WTC11 (cell line): ENCODE results near the gene LYRM1.

Experiments
- CBFB ChIP-seq: sonication (generic); formaldehyde crosslinking; IDR thresholded peaks from 2 replicates; pipeline ENCODE4 v1.8.1; 2022; ENCODE audit warnings: mild to moderate bottlenecking, low read depth, missing genetic modification reagents
- GABPB1 ChIP-seq: sonication (generic); formaldehyde crosslinking; IDR thresholded peaks from 2 replicates; pipeline ENCODE4 v1.8.1; 2023; ENCODE audit warnings: mild to moderate bottlenecking, missing genetic modification reagents
- IRF2 ChIP-seq: sonication (generic); formaldehyde crosslinking; IDR thresholded peaks from 2 replicates; pipeline ENCODE4 v1.8.0; 2022; ENCODE audit warnings: low read depth, missing genetic modification reagents, borderline replicate concordance
- NFYB ChIP-seq: sonication (generic); formaldehyde crosslinking; conservative IDR thresholded peaks from 2 replicates; pipeline ENCODE4 v1.8.0; 2022; ENCODE audit warnings: low read depth, missing genetic modification reagents
- NR3C1 ChIP-seq: sonication (generic); formaldehyde crosslinking; conservative IDR thresholded peaks from 2 replicates; pipeline ENCODE4 v1.8.1; 2023; ENCODE audit warnings: low read depth, mild to moderate bottlenecking, missing genetic modification reagents
- RELA ChIP-seq: sonication (generic); formaldehyde crosslinking; IDR thresholded peaks from 2 replicates; pipeline ENCODE4 v1.8.1; 2022; ENCODE audit warnings: missing genetic modification reagents, mild to moderate bottlenecking, borderline replicate concordance
- ZNF317 ChIP-seq: sonication (generic); formaldehyde crosslinking; IDR thresholded peaks from 2 replicates; pipeline ENCODE4 v1.8.1; 2023; ENCODE audit warnings: low read depth, mild to moderate bottlenecking, moderate library complexity, missing genetic modification reagents, borderline replicate concordance
- TF ChIP-seq, protein P1 (sequence below): fragments of 200-600 bp; IDR thresholded peaks from 2 replicates; pipeline ENCODE4 v1.8.0; 2022; ENCODE audit warnings: antibody characterized with exemption
- TF ChIP-seq, protein P2 (sequence below): sonication (generic); formaldehyde crosslinking; IDR thresholded peaks from 2 replicates; pipeline ENCODE4 v1.8.0; 2023; ENCODE audit warnings: mild to moderate bottlenecking, missing genetic modification reagents
- TF ChIP-seq, protein P3 (sequence below): sonication (generic); formaldehyde crosslinking; IDR thresholded peaks from 2 replicates; pipeline ENCODE4 v1.8.0; 2022; ENCODE audit warnings: mild to moderate bottlenecking, missing genetic modification reagents
- TF ChIP-seq, protein P4 (sequence below): sonication (generic); formaldehyde crosslinking; IDR thresholded peaks from 2 replicates; pipeline ENCODE4 v1.8.0; 2022; ENCODE audit warnings: mild to moderate bottlenecking, missing genetic modification reagents
- TF ChIP-seq, protein P5 (sequence below): fragments of 250-450 bp; sonication (Bioruptor Pico); IDR thresholded peaks from 2 replicates; pipeline ENCODE4 v1.9.0; 2021; ENCODE audit warnings: mild to moderate bottlenecking

DNA sequence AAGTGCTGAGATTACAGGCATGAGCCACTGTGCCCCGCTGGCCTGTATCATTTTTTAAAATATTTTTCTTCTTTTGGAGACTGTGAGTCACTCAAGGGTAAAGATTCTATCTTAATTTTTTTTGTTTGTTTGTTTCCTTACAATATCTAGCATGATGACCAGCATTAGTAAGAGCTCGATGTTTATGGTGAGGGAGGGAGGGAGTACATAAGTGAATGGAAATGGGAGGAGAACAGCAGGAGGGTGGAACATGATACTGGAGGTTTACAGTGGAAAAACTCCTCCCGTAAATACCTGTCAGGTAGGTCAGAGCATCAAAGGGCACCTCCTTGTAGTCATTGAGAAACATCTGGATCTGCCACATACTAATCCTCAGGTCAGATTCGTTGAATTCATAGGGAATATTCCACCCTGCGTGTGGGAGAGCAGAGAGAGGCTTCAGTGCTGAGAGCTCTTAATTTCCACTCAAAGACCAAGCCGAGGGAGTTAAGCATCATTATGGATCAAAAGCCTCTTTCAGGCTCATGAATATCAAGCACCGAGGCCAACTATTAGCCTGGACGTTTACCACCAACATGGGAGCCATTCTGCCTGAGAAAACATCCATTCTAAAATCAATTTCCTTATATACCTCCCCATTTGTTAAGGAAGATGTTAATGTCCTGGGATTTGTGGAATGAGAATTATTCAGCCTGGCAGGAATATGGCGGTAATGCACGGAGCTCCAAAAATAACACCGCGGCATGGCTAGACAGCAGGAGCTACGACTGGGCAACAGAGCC lies 51.8 kb downstream of the LYRM1 start:
- TF ChIP-seq, protein P1, sequence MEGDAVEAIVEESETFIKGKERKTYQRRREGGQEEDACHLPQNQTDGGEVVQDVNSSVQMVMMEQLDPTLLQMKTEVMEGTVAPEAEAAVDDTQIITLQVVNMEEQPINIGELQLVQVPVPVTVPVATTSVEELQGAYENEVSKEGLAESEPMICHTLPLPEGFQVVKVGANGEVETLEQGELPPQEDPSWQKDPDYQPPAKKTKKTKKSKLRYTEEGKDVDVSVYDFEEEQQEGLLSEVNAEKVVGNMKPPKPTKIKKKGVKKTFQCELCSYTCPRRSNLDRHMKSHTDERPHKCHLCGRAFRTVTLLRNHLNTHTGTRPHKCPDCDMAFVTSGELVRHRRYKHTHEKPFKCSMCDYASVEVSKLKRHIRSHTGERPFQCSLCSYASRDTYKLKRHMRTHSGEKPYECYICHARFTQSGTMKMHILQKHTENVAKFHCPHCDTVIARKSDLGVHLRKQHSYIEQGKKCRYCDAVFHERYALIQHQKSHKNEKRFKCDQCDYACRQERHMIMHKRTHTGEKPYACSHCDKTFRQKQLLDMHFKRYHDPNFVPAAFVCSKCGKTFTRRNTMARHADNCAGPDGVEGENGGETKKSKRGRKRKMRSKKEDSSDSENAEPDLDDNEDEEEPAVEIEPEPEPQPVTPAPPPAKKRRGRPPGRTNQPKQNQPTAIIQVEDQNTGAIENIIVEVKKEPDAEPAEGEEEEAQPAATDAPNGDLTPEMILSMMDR = no peak
- TF ChIP-seq RELA (CRISPR knock-in tag) = no peak
- no peak for TF ChIP-seq NR3C1
- no peak for TF ChIP-seq NFYB (CRISPR knock-in tag)
- TF ChIP-seq CBFB (CRISPR knock-in tag) = no peak
- TF ChIP-seq, protein P2, sequence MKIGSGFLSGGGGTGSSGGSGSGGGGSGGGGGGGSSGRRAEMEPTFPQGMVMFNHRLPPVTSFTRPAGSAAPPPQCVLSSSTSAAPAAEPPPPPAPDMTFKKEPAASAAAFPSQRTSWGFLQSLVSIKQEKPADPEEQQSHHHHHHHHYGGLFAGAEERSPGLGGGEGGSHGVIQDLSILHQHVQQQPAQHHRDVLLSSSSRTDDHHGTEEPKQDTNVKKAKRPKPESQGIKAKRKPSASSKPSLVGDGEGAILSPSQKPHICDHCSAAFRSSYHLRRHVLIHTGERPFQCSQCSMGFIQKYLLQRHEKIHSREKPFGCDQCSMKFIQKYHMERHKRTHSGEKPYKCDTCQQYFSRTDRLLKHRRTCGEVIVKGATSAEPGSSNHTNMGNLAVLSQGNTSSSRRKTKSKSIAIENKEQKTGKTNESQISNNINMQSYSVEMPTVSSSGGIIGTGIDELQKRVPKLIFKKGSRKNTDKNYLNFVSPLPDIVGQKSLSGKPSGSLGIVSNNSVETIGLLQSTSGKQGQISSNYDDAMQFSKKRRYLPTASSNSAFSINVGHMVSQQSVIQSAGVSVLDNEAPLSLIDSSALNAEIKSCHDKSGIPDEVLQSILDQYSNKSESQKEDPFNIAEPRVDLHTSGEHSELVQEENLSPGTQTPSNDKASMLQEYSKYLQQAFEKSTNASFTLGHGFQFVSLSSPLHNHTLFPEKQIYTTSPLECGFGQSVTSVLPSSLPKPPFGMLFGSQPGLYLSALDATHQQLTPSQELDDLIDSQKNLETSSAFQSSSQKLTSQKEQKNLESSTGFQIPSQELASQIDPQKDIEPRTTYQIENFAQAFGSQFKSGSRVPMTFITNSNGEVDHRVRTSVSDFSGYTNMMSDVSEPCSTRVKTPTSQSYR (CRISPR knock-in tag) = no peak
- TF ChIP-seq GABPB1 (CRISPR knock-in tag) = no peak
- TF ChIP-seq IRF2 (CRISPR knock-in tag) = no peak
- TF ChIP-seq, protein P3, sequence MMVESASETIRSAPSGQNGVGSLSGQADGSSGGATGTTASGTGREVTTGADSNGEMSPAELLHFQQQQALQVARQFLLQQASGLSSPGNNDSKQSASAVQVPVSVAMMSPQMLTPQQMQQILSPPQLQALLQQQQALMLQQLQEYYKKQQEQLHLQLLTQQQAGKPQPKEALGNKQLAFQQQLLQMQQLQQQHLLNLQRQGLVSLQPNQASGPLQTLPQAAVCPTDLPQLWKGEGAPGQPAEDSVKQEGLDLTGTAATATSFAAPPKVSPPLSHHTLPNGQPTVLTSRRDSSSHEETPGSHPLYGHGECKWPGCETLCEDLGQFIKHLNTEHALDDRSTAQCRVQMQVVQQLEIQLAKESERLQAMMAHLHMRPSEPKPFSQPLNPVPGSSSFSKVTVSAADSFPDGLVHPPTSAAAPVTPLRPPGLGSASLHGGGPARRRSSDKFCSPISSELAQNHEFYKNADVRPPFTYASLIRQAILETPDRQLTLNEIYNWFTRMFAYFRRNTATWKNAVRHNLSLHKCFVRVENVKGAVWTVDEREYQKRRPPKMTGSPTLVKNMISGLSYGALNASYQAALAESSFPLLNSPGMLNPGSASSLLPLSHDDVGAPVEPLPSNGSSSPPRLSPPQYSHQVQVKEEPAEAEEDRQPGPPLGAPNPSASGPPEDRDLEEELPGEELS = no peak
- TF ChIP-seq, protein P4, sequence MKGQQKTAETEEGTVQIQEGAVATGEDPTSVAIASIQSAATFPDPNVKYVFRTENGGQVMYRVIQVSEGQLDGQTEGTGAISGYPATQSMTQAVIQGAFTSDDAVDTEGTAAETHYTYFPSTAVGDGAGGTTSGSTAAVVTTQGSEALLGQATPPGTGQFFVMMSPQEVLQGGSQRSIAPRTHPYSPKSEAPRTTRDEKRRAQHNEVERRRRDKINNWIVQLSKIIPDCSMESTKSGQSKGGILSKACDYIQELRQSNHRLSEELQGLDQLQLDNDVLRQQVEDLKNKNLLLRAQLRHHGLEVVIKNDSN (CRISPR knock-in tag) = no peak
- TF ChIP-seq ZNF317 (CRISPR knock-in tag) = no peak
- TF ChIP-seq, protein P5, sequence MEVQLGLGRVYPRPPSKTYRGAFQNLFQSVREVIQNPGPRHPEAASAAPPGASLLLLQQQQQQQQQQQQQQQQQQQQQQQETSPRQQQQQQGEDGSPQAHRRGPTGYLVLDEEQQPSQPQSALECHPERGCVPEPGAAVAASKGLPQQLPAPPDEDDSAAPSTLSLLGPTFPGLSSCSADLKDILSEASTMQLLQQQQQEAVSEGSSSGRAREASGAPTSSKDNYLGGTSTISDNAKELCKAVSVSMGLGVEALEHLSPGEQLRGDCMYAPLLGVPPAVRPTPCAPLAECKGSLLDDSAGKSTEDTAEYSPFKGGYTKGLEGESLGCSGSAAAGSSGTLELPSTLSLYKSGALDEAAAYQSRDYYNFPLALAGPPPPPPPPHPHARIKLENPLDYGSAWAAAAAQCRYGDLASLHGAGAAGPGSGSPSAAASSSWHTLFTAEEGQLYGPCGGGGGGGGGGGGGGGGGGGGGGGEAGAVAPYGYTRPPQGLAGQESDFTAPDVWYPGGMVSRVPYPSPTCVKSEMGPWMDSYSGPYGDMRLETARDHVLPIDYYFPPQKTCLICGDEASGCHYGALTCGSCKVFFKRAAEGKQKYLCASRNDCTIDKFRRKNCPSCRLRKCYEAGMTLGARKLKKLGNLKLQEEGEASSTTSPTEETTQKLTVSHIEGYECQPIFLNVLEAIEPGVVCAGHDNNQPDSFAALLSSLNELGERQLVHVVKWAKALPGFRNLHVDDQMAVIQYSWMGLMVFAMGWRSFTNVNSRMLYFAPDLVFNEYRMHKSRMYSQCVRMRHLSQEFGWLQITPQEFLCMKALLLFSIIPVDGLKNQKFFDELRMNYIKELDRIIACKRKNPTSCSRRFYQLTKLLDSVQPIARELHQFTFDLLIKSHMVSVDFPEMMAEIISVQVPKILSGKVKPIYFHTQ (CRISPR knock-in tag) = no peak
